ENCODE measurements around the gene CAPZB. TPM values are rescaled to one million over a fixed set of nuclear protein-coding genes. Genes with fewer than 3 reads are reported as not detected.
A peak's percentile ranks its signal among the peaks of the same experiment; 100 is the strongest.

Gene CAPZB
- polyA plus RNA-seq, 2 of the 4 experiments (the other 2 are of a cell fraction) = 133 to 296 TPM

DNA sequence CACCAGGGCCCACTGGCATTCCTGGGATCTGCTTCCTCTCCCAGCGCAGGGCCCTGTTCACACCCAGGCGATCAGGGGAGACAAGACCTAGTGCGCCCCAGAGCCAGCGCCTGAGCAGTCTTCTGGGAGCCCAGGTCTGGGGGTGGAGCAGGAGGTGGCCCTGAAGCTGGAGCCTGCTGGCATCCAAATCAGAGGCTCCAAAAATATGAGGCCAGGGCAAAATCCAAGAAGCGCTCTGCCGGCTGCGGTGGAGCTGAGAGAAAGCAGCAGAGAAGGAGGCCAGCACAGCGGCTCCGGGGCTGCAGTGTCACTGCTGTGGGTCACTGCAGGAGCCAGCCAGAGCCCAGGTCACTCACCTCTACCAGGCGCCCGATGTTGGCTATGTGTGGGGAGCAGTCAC lies 140.5 kb downstream of the CAPZB start:
- no peak for FAIRE-seq
- no peaks in the 10 kb centered on the region for H3K9me3 ChIP-seq
- H3K4me1 ChIP-seq = no peaks in the 10 kb centered on the region
- 96% methylated on average over 9 of the region's 11 CpGs for WGBS (ENCODE audit: missing lambda C conversion rate)
- ATAC-seq = peak; percentile 9 to 10; a peak in 2 of 6 replicates
- no peak overlapping the region for H3K4me3 ChIP-seq
- no peak for DNase-seq (ENCODE audit: low read depth in 1 of 2, low spot score in 1 of 2)
- ChIA-PET CTCF (interaction anchor here (0.7 to 3.4 kb wide), 18 partner anchors 10 to 317 kb away, joined by 3 to 30 read pairs (median 6); no protein-coding TSS in a partner anchor), POLR2A (interaction anchor here (0.5 kb wide), 1 partner anchor 247 kb away, joined by 4 read pairs; no protein-coding TSS in a partner anchor)
- H3K4me2 ChIP-seq = no peak overlapping the region
- TF ChIP-seq HOXB13 (CRISPR knock-in tag; IDR thresholded peaks at IDR 0.05; ENCODE audit: low read depth) (no peak), RCOR1 (IDR thresholded peaks at IDR 0.05; ENCODE audit: low read depth, low read length) (no peak), ESRRA (IDR thresholded peaks at IDR 0.05; ENCODE audit: borderline replicate concordance, low read length) (no peak), HEYL (CRISPR knock-in tag; IDR thresholded peaks at IDR 0.05) (no peak), HOXA7 (CRISPR knock-in tag; IDR thresholded peaks at IDR 0.05) (no peak), MAZ (IDR thresholded peaks at IDR 0.05; ENCODE audit: borderline replicate concordance, low read depth, low read length) (no peak), PHF8 (IDR thresholded peaks at IDR 0.05; ENCODE audit: borderline replicate concordance, low read depth) (no peak), CEBPB (IDR thresholded peaks at IDR 0.05) (no peak), RFX5 (IDR thresholded peaks at IDR 0.05) (no peak), NPAS2 (CRISPR knock-in tag; IDR thresholded peaks at IDR 0.05; ENCODE audit: borderline replicate concordance) (no peak), MAFK (IDR thresholded peaks at IDR 0.05; ENCODE audit: partially characterized antibody) (no peak)
- TF ChIP-seq, protein P1, sequence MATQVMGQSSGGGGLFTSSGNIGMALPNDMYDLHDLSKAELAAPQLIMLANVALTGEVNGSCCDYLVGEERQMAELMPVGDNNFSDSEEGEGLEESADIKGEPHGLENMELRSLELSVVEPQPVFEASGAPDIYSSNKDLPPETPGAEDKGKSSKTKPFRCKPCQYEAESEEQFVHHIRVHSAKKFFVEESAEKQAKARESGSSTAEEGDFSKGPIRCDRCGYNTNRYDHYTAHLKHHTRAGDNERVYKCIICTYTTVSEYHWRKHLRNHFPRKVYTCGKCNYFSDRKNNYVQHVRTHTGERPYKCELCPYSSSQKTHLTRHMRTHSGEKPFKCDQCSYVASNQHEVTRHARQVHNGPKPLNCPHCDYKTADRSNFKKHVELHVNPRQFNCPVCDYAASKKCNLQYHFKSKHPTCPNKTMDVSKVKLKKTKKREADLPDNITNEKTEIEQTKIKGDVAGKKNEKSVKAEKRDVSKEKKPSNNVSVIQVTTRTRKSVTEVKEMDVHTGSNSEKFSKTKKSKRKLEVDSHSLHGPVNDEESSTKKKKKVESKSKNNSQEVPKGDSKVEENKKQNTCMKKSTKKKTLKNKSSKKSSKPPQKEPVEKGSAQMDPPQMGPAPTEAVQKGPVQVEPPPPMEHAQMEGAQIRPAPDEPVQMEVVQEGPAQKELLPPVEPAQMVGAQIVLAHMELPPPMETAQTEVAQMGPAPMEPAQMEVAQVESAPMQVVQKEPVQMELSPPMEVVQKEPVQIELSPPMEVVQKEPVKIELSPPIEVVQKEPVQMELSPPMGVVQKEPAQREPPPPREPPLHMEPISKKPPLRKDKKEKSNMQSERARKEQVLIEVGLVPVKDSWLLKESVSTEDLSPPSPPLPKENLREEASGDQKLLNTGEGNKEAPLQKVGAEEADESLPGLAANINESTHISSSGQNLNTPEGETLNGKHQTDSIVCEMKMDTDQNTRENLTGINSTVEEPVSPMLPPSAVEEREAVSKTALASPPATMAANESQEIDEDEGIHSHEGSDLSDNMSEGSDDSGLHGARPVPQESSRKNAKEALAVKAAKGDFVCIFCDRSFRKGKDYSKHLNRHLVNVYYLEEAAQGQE (IDR thresholded peaks at IDR 0.05) = no peak
- TF ChIP-seq, protein P2, sequence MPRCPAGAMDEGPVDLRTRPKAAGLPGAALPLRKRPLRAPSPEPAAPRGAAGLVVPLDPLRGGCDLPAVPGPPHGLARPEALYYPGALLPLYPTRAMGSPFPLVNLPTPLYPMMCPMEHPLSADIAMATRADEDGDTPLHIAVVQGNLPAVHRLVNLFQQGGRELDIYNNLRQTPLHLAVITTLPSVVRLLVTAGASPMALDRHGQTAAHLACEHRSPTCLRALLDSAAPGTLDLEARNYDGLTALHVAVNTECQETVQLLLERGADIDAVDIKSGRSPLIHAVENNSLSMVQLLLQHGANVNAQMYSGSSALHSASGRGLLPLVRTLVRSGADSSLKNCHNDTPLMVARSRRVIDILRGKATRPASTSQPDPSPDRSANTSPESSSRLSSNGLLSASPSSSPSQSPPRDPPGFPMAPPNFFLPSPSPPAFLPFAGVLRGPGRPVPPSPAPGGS (IDR thresholded peaks at IDR 0.05) = no peak
- TF ChIP-seq, protein P3, sequence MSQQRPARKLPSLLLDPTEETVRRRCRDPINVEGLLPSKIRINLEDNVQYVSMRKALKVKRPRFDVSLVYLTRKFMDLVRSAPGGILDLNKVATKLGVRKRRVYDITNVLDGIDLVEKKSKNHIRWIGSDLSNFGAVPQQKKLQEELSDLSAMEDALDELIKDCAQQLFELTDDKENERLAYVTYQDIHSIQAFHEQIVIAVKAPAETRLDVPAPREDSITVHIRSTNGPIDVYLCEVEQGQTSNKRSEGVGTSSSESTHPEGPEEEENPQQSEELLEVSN (IDR thresholded peaks at IDR 0.05; ENCODE audit: borderline replicate concordance, low read depth) = no peak
- TF ChIP-seq, protein P4, sequence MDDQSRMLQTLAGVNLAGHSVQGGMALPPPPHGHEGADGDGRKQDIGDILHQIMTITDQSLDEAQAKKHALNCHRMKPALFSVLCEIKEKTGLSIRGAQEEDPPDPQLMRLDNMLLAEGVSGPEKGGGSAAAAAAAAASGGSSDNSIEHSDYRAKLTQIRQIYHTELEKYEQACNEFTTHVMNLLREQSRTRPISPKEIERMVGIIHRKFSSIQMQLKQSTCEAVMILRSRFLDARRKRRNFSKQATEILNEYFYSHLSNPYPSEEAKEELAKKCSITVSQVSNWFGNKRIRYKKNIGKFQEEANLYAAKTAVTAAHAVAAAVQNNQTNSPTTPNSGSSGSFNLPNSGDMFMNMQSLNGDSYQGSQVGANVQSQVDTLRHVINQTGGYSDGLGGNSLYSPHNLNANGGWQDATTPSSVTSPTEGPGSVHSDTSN (IDR thresholded peaks at IDR 0.05) = no peak
- H3K27ac ChIP-seq = no peak overlapping the region

- DNase-seq (ENCODE audit: low read depth in 1 of 2, low spot score in 1 of 2) = peak; percentile 31 to 44
- ChIA-PET CTCF (interaction anchor here (0.6 to 3.4 kb wide), 24 partner anchors 9 to 318 kb away, joined by 3 to 30 read pairs (median 6); no protein-coding TSS in a partner anchor), POLR2A (no interaction called here)
- Histone ChIP-seq H3K4me2 (no peak overlapping the region), H3K4me3 (no peak overlapping the region), H3K9me3 (no peaks in the 10 kb centered on the region), H3K4me1 (no peaks in the 10 kb centered on the region), H3K27ac (no peak overlapping the region)
- 55% methylated on average over 12 of the region's 12 CpGs for WGBS (ENCODE audit: missing lambda C conversion rate)
- no peak for TF ChIP-seq ZNF302 (CRISPR knock-in tag; IDR thresholded peaks at IDR 0.05)
- TF ChIP-seq KDM5A (IDR thresholded peaks at IDR 0.05) = no peak
- TF ChIP-seq ZFP36 (IDR thresholded peaks at IDR 0.05; ENCODE audit: borderline replicate concordance, partially characterized antibody) = no peak
- no peak for TF ChIP-seq MAZ (IDR thresholded peaks at IDR 0.05; ENCODE audit: borderline replicate concordance, low read depth, low read length)
- TF ChIP-seq, protein P5, sequence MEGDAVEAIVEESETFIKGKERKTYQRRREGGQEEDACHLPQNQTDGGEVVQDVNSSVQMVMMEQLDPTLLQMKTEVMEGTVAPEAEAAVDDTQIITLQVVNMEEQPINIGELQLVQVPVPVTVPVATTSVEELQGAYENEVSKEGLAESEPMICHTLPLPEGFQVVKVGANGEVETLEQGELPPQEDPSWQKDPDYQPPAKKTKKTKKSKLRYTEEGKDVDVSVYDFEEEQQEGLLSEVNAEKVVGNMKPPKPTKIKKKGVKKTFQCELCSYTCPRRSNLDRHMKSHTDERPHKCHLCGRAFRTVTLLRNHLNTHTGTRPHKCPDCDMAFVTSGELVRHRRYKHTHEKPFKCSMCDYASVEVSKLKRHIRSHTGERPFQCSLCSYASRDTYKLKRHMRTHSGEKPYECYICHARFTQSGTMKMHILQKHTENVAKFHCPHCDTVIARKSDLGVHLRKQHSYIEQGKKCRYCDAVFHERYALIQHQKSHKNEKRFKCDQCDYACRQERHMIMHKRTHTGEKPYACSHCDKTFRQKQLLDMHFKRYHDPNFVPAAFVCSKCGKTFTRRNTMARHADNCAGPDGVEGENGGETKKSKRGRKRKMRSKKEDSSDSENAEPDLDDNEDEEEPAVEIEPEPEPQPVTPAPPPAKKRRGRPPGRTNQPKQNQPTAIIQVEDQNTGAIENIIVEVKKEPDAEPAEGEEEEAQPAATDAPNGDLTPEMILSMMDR (IDR thresholded peaks at IDR 0.05) = peak; percentile 57
- peak; percentile 59 for TF ChIP-seq SMC3 (IDR thresholded peaks at IDR 0.05)
- TF ChIP-seq RAD21 (conservative IDR thresholded peaks at IDR 0.05 in 1 of 2, IDR thresholded peaks at IDR 0.05 in 1 of 2) = peak; percentile 71 to 73
- no peak for FAIRE-seq
- ATAC-seq = peak; percentile 82 to 86
These were observed 140.9 kb downstream of the CAPZB start for GRCh38 chr1:19344372-19344810.

All from A549 (cell line).